GM12873 (cell line): Measurements from ENCODE around the gene COPS7A.

Source experiments
- CTCF ChIP-seq: IDR thresholded peaks from 2 replicates; pipeline ENCODE4 v1.5.1; 2012; ENCODE audit warnings: low read depth, mild to moderate bottlenecking, moderate library complexity, low read length, control low read depth; ENCODE audit not compliant: insufficient read depth; ENCODE audit errors: missing control alignments

The COPS7A gene

GRCh38 chr12:6692888-6693287 lies 31.0 kb upstream of the COPS7A start:
- no peak for TF ChIP-seq CTCF

- TF ChIP-seq CTCF, result no peak
Measured at GRCh38 chr12:6693832-6694355, 30.0 kb upstream of the COPS7A start.

- no peak for TF ChIP-seq CTCF
Measured at GRCh38 chr12:6694701-6695100, 29.1 kb upstream of the COPS7A start.

GRCh38 chr12:6695313-6696045 lies 28.4 kb upstream of the COPS7A start:
- TF ChIP-seq CTCF, result no peak

GRCh38 chr12:6696690-6697583 lies 26.9 kb upstream of the COPS7A start:
- no peak for TF ChIP-seq CTCF

GRCh38 chr12:6697584-6698351 lies 26.1 kb upstream of the COPS7A start:
- peak; percentile 72 for TF ChIP-seq CTCF
